NT2/D1 (cell line): ENCODE results near the gene ABCC6.

Source experiments
- DNase-seq: peaks from one replicate; pipeline ENCODE4 v3.0.0-alpha.2; 2011; ENCODE audit warnings: low read depth, low spot score
- H3K27me3 ChIP-seq: 2 replicates; pipeline ENCODE4 v1.6.0; 2011; ENCODE audit warnings: mild to moderate bottlenecking; ENCODE audit not compliant: insufficient read length, insufficient read depth
- H3K36me3 ChIP-seq: 2 replicates; pipeline ENCODE4 v1.6.1; 2011; ENCODE audit warnings: mild to moderate bottlenecking, low read length, mixed read lengths; ENCODE audit not compliant: insufficient read depth, insufficient read length
- H3K4me1 ChIP-seq: 2 replicates; pipeline ENCODE4 v1.5.1; 2011; ENCODE audit not compliant: insufficient read depth, insufficient read length
- H3K4me3 ChIP-seq: 2 replicates; pipeline ENCODE4 v1.5.1; 2011; ENCODE audit warnings: low read depth; ENCODE audit not compliant: insufficient read length
- H3K9ac ChIP-seq: 2 replicates; pipeline ENCODE4 v1.6.0; 2011; ENCODE audit warnings: low read depth; ENCODE audit not compliant: insufficient read length
- H3K9me3 ChIP-seq: 2 replicates; pipeline ENCODE4 v1.5.1; 2011; ENCODE audit warnings: mild to moderate bottlenecking, low read length; ENCODE audit not compliant: insufficient read depth
- SUZ12 ChIP-seq: IDR thresholded peaks from 2 replicates; pipeline ENCODE4 v1.6.1; 2011; ENCODE audit not compliant: insufficient read length, insufficient read depth; ENCODE audit errors: extremely low read depth
- YY1 ChIP-seq: IDR thresholded peaks from 2 replicates; pipeline ENCODE4 v1.6.1; 2011; ENCODE audit not compliant: insufficient read length, insufficient read depth
- ZNF274 ChIP-seq: IDR thresholded peaks from 2 replicates; pipeline ENCODE4 v1.6.1; 2011; ENCODE audit warnings: mild to moderate bottlenecking, low read depth, low read length

ABCC6 gene

GRCh38 chr16:16139806-16140205 lies 83.5 kb downstream of the ABCC6 start:
- Histone ChIP-seq H3K9ac (no peak overlapping the region), H3K36me3 (peaks cover 70% of the 10 kb centered on the region), H3K27me3 (no peaks in the 10 kb centered on the region), H3K9me3 (no peaks in the 10 kb centered on the region), H3K4me1 (peaks cover 4% of the 10 kb centered on the region), H3K4me3 (no peak overlapping the region)
- DNase-seq, result no peak
- no peak for TF ChIP-seq SUZ12
- no peak for TF ChIP-seq YY1
- no peak for TF ChIP-seq ZNF274

- Histone ChIP-seq H3K27me3 (no peaks in the 10 kb centered on the region), H3K4me1 (no peaks in the 10 kb centered on the region), H3K4me3 (no peak overlapping the region), H3K36me3 (peaks cover 77% of the 10 kb centered on the region), H3K9me3 (no peaks in the 10 kb centered on the region), H3K9ac (no peak overlapping the region)
- DNase-seq, result no peak
- no peak for TF ChIP-seq SUZ12
- no peak for TF ChIP-seq YY1
- TF ChIP-seq ZNF274, result no peak
Observed at GRCh38 chr16:16139061-16139460, 84.2 kb downstream of the ABCC6 start.

- DNase-seq, result no peak
- peaks cover 86% of the 10 kb centered on the region for H3K36me3 ChIP-seq
- TF ChIP-seq ZNF274 (no peak), SUZ12 (no peak), YY1 (no peak)
- H3K4me1 ChIP-seq, result no peaks in the 10 kb centered on the region
- no peaks in the 10 kb centered on the region for H3K9me3 ChIP-seq
- H3K4me3 ChIP-seq, result no peak overlapping the region
- H3K27me3 ChIP-seq, result no peaks in the 10 kb centered on the region
- H3K9ac ChIP-seq, result no peak overlapping the region
Observed at GRCh38 chr16:16138034-16138635, 85.2 kb downstream of the ABCC6 start.

GRCh38 chr16:16137110-16137509 lies 86.2 kb downstream of the ABCC6 start:
- Histone ChIP-seq H3K36me3 (peaks cover 88% of the 10 kb centered on the region), H3K4me3 (no peak overlapping the region), H3K9me3 (no peaks in the 10 kb centered on the region), H3K9ac (no peak overlapping the region), H3K27me3 (no peaks in the 10 kb centered on the region), H3K4me1 (no peaks in the 10 kb centered on the region)
- DNase-seq, result no peak
- TF ChIP-seq SUZ12 (no peak), ZNF274 (no peak), YY1 (no peak)

DNA sequence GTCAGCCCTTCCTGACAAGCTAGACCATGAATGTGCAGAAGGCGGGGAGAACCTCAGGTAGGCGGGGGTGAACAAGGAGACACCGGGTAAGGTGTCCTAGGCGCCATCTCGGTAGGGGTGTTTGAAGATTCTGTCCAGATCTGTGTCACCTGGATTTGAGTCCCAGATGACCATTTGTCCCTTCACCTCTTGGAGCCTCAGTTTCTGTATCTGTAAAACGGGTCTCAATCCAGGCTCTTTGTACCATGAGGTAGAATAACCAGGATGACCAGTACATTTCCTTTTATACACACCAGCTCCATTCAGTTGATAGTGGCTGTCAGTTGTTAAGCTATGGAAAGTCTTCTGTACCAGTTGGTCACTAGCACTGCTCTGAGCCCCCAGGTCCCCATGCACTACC lies 86.7 kb downstream of the ABCC6 start:
- H3K36me3 ChIP-seq, result peaks cover 90% of the 10 kb centered on the region
- TF ChIP-seq ZNF274 (no peak), SUZ12 (no peak), YY1 (no peak)
- H3K4me1 ChIP-seq, result peaks cover 3% of the 10 kb centered on the region

GRCh38 chr16:16133943-16134604 lies 89.2 kb downstream of the ABCC6 start:
- no peaks in the 10 kb centered on the region for H3K27me3 ChIP-seq
- no peak overlapping the region for H3K4me3 ChIP-seq
- H3K4me1 ChIP-seq, result peaks cover 4% of the 10 kb centered on the region
- H3K36me3 ChIP-seq, result peaks cover 82% of the 10 kb centered on the region
- no peaks in the 10 kb centered on the region for H3K9me3 ChIP-seq
- H3K9ac ChIP-seq, result no peak overlapping the region
- no peak for DNase-seq
- no peak for TF ChIP-seq ZNF274
- TF ChIP-seq YY1, result no peak
- TF ChIP-seq SUZ12, result no peak

More for the DNA sequence above, 86.7 kb downstream of the ABCC6 start:
- DNase-seq, result no peak
- no peak overlapping the region for H3K4me3 ChIP-seq
- no peak overlapping the region for H3K9ac ChIP-seq
- no peaks in the 10 kb centered on the region for H3K27me3 ChIP-seq
- H3K9me3 ChIP-seq, result no peaks in the 10 kb centered on the region

DNA sequence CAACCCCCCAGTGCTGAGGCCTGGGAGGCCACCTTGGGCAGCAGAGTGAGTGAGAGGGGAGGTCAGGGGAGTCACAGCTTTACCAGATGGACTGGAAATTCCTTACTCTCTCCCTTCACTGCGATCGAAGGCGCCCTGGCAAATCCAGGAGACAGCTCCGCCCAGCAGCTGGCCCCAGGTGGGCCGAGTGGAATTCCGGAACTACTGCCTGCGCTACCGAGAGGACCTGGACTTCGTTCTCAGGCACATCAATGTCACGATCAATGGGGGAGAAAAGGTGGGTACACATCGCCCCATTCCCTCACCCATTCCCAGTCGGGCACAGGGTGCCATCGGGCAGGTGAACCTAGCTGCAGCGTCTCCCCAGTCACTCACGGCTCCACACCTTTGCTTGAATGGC lies 91.6 kb downstream of the ABCC6 start:
- no peaks in the 10 kb centered on the region for H3K27me3 ChIP-seq
- no peak overlapping the region for H3K9ac ChIP-seq
- peaks cover 80% of the 10 kb centered on the region for H3K36me3 ChIP-seq
- H3K4me1 ChIP-seq, result peaks cover 4% of the 10 kb centered on the region
- no peak overlapping the region for H3K4me3 ChIP-seq
- no peaks in the 10 kb centered on the region for H3K9me3 ChIP-seq
- TF ChIP-seq ZNF274 (no peak), YY1 (no peak), SUZ12 (no peak)
- DNase-seq, result no peak
